WTC11 (cell line): ENCODE results near the gene TAP2. TPM values are rescaled to one million over a fixed set of nuclear protein-coding genes. Genes with fewer than 3 reads are reported as not detected.

Experiments used
- ATF3 ChIP-seq: sonication (generic); formaldehyde crosslinking; conservative IDR thresholded peaks from 2 replicates; pipeline ENCODE4 v1.8.1; 2022; ENCODE audit warnings: mild to moderate bottlenecking, missing genetic modification reagents
- CTCF ChIP-seq: fragments of 200-600 bp; IDR thresholded peaks from 2 replicates; pipeline ENCODE4 v1.8.0; 2022; ENCODE audit warnings: antibody characterized with exemption
- ZNF396 ChIP-seq: fragments of 250-450 bp; sonication (Bioruptor Pico); IDR thresholded peaks from 2 replicates; pipeline ENCODE4 v1.8.0; 2021; ENCODE audit warnings: mild to moderate bottlenecking, moderate library complexity, borderline replicate concordance
- ZNF532 ChIP-seq: fragments of 250-450 bp; sonication (Bioruptor Pico); IDR thresholded peaks from 2 replicates; pipeline ENCODE4 v1.9.0; 2021; ENCODE audit warnings: mild to moderate bottlenecking, borderline replicate concordance
- total RNA-seq: library from RNA; stranded (reverse); gene quantifications from 3 replicates; pipeline ENCODE4 v1.2.3, GENCODE V29; 2021

Gene TAP2
- total RNA-seq, 1 experiment from 2014 or later: 23.0 TPM

- TF ChIP-seq ZNF532 (CRISPR knock-in tag): no peak
- no peak for TF ChIP-seq CTCF
- TF ChIP-seq ZNF396 (CRISPR knock-in tag): no peak
- no peak for TF ChIP-seq ATF3 (CRISPR knock-in tag)
These were observed 48.2 kb downstream of the TAP2 start (continued) for GRCh38 chr6:32790306-32790705.

Other genes with a start within 250 kb of the TAP2 start
- gene HLA-DRB1, start 248.9 kb downstream of the TAP2 start, total RNA-seq: 1.4 to 2.3 TPM (median 2.1 TPM) in 3 replicates
- 0.22 to 0.92 TPM (median 0.62 TPM) in 3 replicates for gene HLA-DQA1, start 201.3 kb downstream of the TAP2 start, total RNA-seq
- 0.83 to 3.8 TPM (median 2.6 TPM) in 3 replicates for gene HLA-DQB1, start 172.1 kb downstream of the TAP2 start, total RNA-seq
- gene HLA-DQA2, start 97.3 kb downstream of the TAP2 start, total RNA-seq: not detected in 3 replicates
- 0.39 to 0.76 TPM (median 0.42 TPM) in 3 replicates for gene HLA-DQB2, start 75.2 kb downstream of the TAP2 start, total RNA-seq
- 0.15 to 0.55 TPM (median 0.46 TPM) in 3 replicates for gene HLA-DOB, start 21.7 kb downstream of the TAP2 start, total RNA-seq
- gene PSMB8, start 5.3 kb upstream of the TAP2 start, total RNA-seq: 13.8 to 22.0 TPM (median 19.4 TPM) in 3 replicates
- gene TAP1, start 15.0 kb upstream of the TAP2 start, total RNA-seq: 13.6 to 15.9 TPM (median 15.7 TPM) in 3 replicates
- gene PSMB9, start 15.5 kb upstream of the TAP2 start, total RNA-seq: 1.8 to 4.3 TPM (median 4.0 TPM) in 3 replicates
- gene HLA-DMB, start 102.3 kb upstream of the TAP2 start, total RNA-seq: 1.1 to 2.7 TPM (median 2.3 TPM) in 3 replicates
- gene HLA-DMA, start 114.4 kb upstream of the TAP2 start, total RNA-seq: 6.0 to 9.3 TPM (median 6.6 TPM) in 3 replicates
- 206 to 222 TPM (median 214 TPM) in 3 replicates for gene BRD2, start 129.9 kb upstream of the TAP2 start, total RNA-seq
- gene HLA-DOA, start 170.9 kb upstream of the TAP2 start, total RNA-seq: 13.6 to 24.6 TPM (median 24.4 TPM) in 3 replicates
- gene HLA-DPA1, start 234.9 kb upstream of the TAP2 start, total RNA-seq: 4.4 to 5.4 TPM (median 4.9 TPM) in 3 replicates
- gene HLA-DPB1, start 237.3 kb upstream of the TAP2 start, total RNA-seq: 18.0 to 23.9 TPM (median 21.3 TPM) in 3 replicates